HG03378 (cell line): ENCODE results near the gene SUFU.
A peak's percentile ranks its signal among the peaks of the same experiment; 100 is the strongest.
"Not testable (repeated sequence)": the region's sequence is repeated elsewhere in the genome, so short reads cannot be mapped to it uniquely, and the experiment has no call there.

Experiments
- ATAC-seq: cut with Tn5 transposase; IDR thresholded peaks from one replicate; pipeline ENCODE4 v1.9.1; 2021; ENCODE audit warnings: mild to moderate bottlenecking, moderate library complexity; ENCODE audit not compliant: unreplicated experiment

Gene SUFU

DNA sequence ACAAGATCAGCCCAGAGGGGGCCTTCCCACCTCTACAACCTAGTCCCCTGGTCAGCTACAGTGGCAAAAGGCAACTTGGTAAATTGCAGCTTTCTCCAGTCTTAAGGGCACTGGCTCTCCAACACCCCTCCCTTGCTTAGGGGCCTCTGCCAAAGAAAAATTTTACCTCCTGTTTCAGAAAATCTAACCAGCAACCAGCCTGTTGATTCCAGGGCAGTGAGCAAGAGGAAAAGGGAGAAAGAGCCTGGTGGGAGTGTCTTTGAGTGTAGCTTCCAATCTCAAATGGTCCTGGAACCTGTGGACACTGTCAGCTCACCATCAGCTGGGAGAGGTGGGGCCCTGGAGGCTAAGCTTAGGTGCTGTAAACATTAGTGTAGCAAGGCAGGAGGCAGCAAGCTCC is 24.1 kb upstream of the SUFU start:
- no peak for ATAC-seq

DNA sequence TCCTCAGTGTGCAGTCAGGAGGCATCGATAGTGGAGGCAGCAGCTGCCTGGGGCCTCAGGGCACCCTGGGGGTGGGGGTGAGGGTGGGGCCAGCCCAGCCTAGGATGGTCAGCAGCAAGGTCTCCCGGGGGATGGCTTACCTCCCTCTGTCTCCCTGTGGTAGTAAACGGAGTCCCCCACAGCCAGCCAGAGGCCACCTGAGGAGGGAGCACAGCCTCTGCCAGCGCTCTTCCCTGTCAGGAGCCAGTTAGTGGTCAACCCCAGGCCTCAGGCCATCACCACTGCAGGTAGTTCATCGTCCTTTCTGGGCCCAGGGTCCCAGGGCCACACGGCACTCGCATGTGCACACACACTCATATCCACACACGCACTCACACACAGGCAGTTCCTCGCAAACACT is 23.4 kb upstream of the SUFU start:
- ATAC-seq, result no peak

DNA sequence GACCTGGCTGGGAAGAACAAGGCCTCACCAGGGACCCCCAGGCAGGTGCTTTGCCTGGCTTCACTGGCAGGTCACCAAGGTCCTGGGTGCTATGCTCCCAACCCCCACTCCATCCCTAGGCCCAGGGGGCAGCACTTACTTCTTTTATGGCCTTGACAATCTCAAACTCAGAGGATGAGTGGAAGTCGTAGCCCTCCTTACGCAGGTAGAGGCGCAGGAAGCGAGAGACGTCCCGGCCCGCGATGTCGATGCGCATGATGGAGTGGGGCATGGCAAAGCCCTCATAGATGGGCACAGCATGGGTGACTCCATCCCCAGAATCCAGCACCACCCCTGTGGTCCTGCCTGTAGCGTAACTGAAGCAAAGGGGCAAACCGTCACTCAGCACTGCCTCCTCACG is 19.8 kb upstream of the SUFU start:
- ATAC-seq, result no peak

- ATAC-seq, result no peak
These were observed 18.5 kb upstream of the SUFU start for GRCh38 chr10:102485093-102485784.

- no peak for ATAC-seq
These were observed 12.6 kb upstream of the SUFU start for GRCh38 chr10:102491136-102491535.

DNA sequence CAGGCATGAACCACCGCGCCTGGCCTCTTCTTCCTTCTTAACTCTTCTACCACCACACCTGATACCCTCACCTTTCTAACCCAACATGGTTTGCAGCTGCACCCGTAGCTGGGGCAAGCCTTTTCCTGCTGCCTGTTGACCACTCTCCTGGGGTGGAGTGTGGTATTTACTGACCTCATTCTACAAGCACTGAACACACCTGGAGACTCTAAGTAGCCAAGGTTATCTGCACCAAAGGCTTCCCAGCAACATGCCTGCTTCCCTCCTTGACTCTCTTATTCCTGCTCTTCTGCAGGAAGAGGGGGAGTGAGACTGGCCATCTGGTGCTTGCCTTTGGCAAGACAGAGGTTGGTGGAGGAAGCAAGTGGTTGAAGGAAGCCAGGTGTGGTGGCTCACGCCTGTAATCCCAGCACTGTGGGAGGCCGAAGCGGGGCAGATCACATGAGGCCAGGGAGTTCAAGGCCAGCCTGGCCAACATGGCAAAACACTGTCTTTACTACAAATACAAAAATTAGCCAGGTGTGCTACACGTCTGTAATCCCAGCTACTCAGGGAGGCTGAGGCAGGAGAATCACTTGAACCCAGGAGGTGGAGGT is 11.3 kb upstream of the SUFU start:
- no peak for ATAC-seq

DNA sequence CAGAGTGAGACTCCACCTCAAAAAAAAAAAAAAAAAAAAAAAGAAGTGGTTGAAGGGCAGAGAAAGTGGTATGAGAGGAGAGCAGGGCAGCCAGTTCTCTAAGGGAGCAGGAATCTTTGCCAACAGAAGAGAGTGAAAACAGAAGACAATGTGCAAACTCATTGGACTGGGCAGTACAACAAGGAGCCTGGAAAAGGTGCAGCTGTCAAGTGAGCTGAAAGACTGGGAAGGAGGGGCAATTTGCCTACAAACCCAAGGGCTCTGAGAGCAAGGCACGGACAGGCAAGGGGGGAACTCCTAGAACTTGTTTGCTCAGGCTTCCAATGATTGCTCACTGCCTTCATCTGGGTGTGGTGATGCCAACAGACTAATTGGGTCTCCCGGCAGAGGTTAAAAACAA is 10.8 kb upstream of the SUFU start:
- no peak for ATAC-seq

DNA sequence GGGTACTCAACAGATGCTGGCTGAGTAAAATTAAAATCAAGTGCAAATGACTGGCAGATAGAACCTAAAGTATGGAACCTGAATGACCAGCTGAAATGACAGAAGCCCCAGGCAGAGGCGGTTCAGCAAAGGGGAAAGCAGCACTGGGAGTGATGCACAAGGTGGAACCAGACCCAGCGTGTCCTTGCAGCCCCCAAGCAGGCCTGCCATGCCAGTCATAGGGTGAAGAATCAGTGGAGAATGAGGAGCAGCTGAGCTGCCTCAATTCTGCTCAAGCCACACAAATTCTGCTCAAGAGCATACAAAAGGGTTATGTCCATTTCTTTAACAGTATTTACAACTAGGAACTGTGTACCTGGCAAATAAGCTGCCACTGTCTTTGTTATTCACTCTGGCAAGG is 10.0 kb upstream of the SUFU start:
- ATAC-seq, result no peak

- no peak for ATAC-seq
These were observed 6.2 kb upstream of the SUFU start for GRCh38 chr10:102497545-102497944.

- ATAC-seq, result no peak
These were observed 4.4 kb upstream of the SUFU start for GRCh38 chr10:102499356-102499755.

DNA sequence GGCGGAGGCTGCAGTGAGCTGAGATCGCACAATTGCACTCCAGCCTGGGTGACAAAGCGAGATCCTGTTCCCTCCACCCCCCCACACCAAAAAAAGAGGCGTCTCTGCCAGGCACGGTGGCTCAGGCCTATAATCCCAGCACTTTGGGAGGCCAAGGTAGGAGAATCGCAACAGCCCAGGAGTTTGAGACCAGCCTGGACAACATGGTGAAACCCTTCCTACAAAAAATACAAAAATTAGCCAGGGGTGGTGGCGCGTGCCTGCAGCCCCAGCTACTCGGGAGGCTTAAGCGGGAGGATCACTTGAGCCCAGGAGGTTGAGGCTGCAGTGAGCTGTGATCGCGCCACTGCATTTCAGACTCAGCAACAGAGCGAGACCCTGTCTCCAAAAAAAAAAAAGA is 3.1 kb upstream of the SUFU start:
- ATAC-seq, result not testable (repeated sequence)

DNA sequence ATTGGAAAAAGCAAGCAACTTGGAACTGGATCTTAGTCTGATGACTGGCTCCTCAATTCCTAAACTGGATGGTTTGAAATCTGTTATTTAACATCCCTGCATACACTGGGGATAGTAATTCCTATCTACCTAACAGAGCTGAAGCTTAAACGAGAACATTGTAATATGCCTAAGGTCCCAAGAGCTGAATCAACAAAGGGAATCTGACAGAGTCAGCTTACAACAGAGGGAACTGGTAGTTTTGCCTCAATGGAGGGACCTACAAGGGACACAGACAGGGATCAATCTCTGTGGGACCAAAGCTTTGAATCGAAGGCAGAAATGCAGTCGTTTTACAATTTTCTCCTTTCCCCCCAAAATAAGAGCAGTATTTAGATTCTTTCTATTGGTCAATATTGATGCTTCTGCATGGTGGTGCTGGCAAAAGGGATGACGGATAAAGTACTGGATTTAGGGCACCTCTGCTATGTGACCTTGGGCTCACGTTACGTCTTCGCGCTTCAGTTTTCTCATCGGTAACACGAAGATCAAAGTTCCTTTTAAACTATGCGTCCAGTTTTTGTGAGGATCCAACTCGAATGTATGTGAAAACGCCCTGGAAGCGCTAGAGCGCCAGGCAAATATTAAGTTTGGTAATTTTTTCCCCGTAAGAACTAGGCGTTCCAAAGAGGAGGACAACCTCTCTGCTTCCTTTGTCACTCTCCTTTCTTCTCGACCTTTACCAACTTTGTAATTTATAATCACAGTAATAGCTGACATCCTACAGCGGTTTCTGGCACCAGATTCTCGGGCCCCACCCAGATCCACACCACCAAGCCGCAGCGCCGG is 2.4 kb upstream of the SUFU start:
- ATAC-seq, result no peak

DNA sequence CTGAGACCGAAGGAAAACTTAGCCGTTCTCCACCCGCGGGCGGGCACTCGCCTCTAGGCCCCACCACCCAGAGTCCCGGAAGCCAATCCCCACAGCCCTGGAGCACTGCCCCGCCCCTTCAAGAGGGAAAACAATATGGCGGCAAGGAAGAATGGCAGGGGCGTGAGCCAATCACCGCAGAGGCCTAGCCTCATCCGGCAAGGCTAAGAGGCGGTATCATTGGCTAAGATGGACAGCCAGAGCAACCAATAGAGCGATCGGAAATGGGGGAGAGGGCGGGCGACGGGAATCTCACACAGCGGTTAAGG is 1.8 kb upstream of the SUFU start:
- ATAC-seq, result peak; percentile 75

DNA sequence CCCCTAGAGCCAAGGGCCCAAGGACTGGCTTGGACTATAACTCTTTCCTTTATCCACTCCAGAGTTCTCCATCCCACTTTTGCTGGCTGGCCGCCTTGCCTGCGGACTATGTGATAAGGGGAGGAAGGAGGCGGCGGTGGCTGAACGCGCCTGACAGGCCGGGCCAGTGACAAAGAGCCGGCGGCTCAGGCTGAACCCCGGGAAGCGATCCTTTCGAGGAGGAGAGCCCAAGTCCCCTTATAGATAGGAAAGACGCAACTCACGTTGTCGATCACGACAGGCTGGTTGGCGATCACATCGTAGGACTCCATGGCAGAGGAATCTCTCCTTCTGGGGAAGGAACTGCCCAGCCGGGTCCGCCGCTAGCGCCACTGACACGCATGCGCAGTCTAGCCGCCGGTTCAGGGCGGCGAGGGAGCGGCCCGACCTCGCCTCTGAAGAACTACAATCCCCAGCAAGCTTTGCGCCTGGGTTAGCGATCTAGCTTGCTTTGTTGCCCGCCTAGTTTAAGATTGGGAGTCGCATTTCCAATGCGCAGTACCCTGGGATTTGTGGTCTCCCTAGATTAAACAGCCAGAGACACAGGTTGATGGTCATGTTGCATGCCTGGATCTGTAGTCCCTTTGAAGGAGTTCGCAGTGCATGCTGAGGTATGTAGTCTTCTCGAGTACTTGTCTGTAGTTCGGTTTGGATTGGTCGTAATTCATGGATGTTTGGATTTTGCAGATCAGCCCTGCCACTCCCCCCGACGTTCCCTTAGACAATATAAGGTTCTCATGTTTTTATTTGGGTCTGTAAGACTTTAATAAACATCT is 1.2 kb upstream of the SUFU start, which contains the start of gene ACTR1A:
TSS of gene ACTR1A (minus strand) at position 376 of the 815 bp plus-strand sequence. CDS start at position 311, 65 bp downstream.
- peak; percentile 58 for ATAC-seq

- ATAC-seq, result no peak
These were observed 605 bp downstream of the SUFU start for GRCh38 chr10:102504179-102504975.

DNA sequence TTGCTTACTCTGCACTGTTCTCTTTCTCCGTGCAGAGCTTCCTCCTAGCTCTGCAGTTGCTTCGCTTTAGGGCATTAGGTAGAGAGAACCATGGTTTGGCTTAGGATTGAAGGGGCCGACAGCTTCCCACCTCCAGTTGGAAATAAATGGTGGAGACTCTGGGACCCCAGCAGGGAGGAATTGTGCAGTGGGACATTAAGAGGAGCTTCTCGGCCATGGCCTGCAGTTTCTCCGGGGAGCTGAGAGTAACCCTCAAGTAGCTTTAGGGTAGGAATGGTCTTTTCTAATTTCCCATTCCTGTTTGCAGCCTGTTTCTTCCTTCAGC is 1.2 kb downstream of the SUFU start:
- no peak for ATAC-seq

DNA sequence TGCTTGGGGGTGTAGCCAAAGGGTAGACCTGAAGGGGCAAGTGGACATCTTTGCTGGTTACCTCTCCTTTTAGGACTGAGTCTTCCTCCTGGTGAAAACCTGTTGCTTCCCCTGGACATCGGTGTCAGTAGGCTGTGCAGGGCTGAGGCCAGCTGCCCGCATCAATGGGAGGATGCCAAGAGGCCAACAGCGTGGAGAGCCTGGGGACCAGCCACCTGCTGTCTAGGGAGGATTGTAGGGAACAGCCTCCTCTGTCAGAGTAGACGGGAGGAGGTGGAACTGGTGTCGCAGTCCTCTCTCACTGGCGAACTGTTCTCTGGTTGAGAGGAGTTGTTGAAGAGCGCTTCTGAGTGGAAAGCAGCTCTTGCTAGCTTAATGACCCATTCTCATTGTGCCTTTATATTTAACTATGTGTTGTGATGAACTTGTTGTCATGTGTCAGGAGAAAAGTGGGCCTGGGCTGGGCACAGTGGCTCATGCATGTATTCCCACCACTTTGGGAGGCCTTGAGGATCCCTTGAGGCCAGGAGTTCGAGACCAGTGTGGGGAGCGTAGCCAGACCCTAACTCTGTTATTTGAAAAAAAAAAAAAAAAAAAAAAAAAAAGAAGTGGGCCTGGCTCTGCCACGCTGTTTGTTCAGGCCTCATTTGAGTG is 1.8 kb downstream of the SUFU start:
- no peak for ATAC-seq

GRCh38 chr10:102507521-102507920 is 3.7 kb downstream of the SUFU start:
- no peak for ATAC-seq

- ATAC-seq, result no peak
These were observed 4.7 kb downstream of the SUFU start for GRCh38 chr10:102508506-102508905.

DNA sequence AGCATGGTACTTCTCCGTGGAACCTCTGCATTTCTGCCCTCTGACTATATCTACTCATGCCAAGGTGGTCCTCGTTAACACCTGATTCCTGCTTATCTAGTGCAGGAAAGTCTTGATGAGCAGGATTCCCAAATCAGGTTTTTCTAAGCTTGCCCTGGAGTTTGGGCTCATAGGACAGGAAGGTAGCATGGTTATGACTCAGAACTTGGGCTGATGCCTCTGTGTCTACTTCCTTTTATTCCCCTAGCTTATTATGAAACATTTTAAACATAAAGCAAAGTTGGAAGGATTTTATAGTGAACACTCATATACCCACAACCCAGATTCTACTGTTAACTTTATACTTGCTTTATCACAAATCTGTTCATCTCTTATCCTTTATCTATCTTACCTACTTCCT is 5.6 kb downstream of the SUFU start:
- no peak for ATAC-seq
